GM23248 (cell line): ENCODE results near the gene SCN8A.

Experiments used
- EZH2 ChIP-seq: fragments of 200-600 bp; sonication (generic); IDR thresholded peaks from 2 replicates; pipeline ENCODE4 v1.6.1; 2018; ENCODE audit warnings: antibody characterized with exemption, mild to moderate bottlenecking; ENCODE audit not compliant: insufficient read depth, poor library complexity, severe bottlenecking
- EZH2phosphoT487 ChIP-seq: fragments of 200-600 bp; sonication (generic); IDR thresholded peaks from 2 replicates; pipeline ENCODE4 v1.6.1; 2018; ENCODE audit warnings: antibody characterized with exemption, moderate library complexity, mild to moderate bottlenecking, low read depth; ENCODE audit not compliant: insufficient read depth

- no peak for TF ChIP-seq EZH2
- no peak for TF ChIP-seq EZH2phosphoT487
Observed at GRCh38 chr12:51593021-51593420, 2.0 kb downstream of the SCN8A start.
